Spleen (tissue), 11 donors: ENCODE measurements around the gene KRTAP2-2. TPM values are rescaled to one million over a fixed set of nuclear protein-coding genes. Genes with fewer than 3 reads are reported as not detected.

Experiments
- DNase-seq: peaks from one replicate; pipeline ENCODE4 v3.0.0-alpha.2; 2020
- H3K27ac ChIP-seq, 8 donors: fragments of 200-600 bp; sonication (generic) in 7 of 8; 1 replicate in 4 of 8; 2 replicates in 4 of 8; pipeline versions ENCODE4 v1.5.0 to v1.8.0; 2016 to 2021; ENCODE audit warnings: inconsistent platforms in 4 of 8, mild to moderate bottlenecking in 4 of 8, moderate library complexity in 1 of 8
- H3K27me3 ChIP-seq, 7 donors: fragments of 200-600 bp; sonication (generic) in 6 of 7; replicated peaks in 1 of 7; 1 replicate in 4 of 7; 2 replicates in 3 of 7; pipeline versions ENCODE4 v1.5.0 to v1.8.0; 2016 to 2021; ENCODE audit warnings: inconsistent platforms in 3 of 7, mild to moderate bottlenecking in 1 of 7
- H3K36me3 ChIP-seq, 6 donors: fragments of 200-600 bp; sonication (generic) in 5 of 6; 1 replicate in 4 of 6; 2 replicates in 2 of 6; pipeline versions ENCODE4 v1.5.0 to v1.8.0; 2016 to 2021; ENCODE audit warnings: inconsistent platforms in 2 of 6
- H3K4me1 ChIP-seq, 6 donors: fragments of 200-600 bp; sonication (generic) in 5 of 6; 1 replicate in 3 of 6; 2 replicates in 3 of 6; pipeline versions ENCODE4 v1.5.0 to v1.8.0; 2016 to 2021; ENCODE audit warnings: inconsistent platforms in 3 of 6
- H3K4me3 ChIP-seq, 8 donors: fragments of 200-600 bp; sonication (generic) in 7 of 8; 1 replicate in 4 of 8; 2 replicates in 4 of 8; pipeline versions ENCODE4 v1.5.0 to v1.8.0; 2016 to 2021; ENCODE audit warnings: inconsistent platforms in 4 of 8, mild to moderate bottlenecking in 4 of 8, moderate library complexity in 2 of 8
- H3K9me3 ChIP-seq, 8 donors: fragments of 200-600 bp; sonication (generic) in 7 of 8; 1 replicate in 4 of 8; 2 replicates in 4 of 8; pipeline versions ENCODE4 v1.5.0 to v1.8.0; 2016 to 2021; ENCODE audit warnings: inconsistent platforms in 4 of 8
- CTCF ChIP-seq, 11 experiments: fragments of 200-600 bp in 7 of 11; fragments of 450-650 bp in 4 of 11; sonication (generic) in 4 of 11; IDR thresholded peaks in 8 of 11; conservative IDR thresholded peaks in 3 of 11; 1 replicate in 7 of 11; 2 replicates in 4 of 11; pipeline versions ENCODE4 v1.4.0 to v1.8.0; 2016 to 2021; ENCODE audit warnings: antibody characterized with exemption in 11 of 11, inconsistent platforms in 4 of 11, mild to moderate bottlenecking in 1 of 11
- POLR2A ChIP-seq, 3 donors: fragments of 450-650 bp; IDR thresholded peaks; one replicate each; pipeline ENCODE4 v1.5.1; 2017; ENCODE audit warnings: antibody characterized with exemption in 3 of 3, mild to moderate bottlenecking in 1 of 3
- POLR2AphosphoS5 ChIP-seq, 3 donors: sonication (generic); formaldehyde crosslinking; IDR thresholded peaks; one replicate each; pipeline ENCODE4 v1.5.1; 2017; ENCODE audit warnings: antibody characterized with exemption in 3 of 3
- WGBS, 5 donors: extraction: QIAGEN DNeasy Blood & Tissue Kit in 3 of 5; methylation state at CpG; one replicate each; pipeline versions ENCODE4 v1.1.5 to v1.1.7; 2013 to 2018; 5-methylcytosine and 5-hydroxymethylcytosine counted together
- intact Hi-C: fragments of 100-400 bp; cut with DNase I; formaldehyde crosslinking; loops from one replicate; pipeline ENCODE4 v1.15.0; 2023; ENCODE audit warnings: low total_unique reads
- polyA plus RNA-seq, 3 donors: library from polyadenylated mRNA; stranded (reverse); fragments of 200-250 nt; gene quantifications; one replicate each; pipeline ENCODE4 v1.2.1, GENCODE V29; 2013
- total RNA-seq, 7 donors: library from RNA; depleted of rRNA in 3 of 7; stranded (reverse); fragments of >200 nt in 3 of 7; fragmentation: NEBNext Ultra II Directional in 4 of 7; extraction: Animal tissue kit (Norgen Biotek cat#: 25700) in 4 of 7; gene quantifications; one replicate each; pipeline versions ENCODE4 v1.1.0 to v1.2.1, GENCODE V29; 2016 to 2021
- donor health status: healthy with polysubstance abuse.
- donor health status: DM: no; HTN: no; CAD: no; lungs with moderate emphysema.
- donor health status: DM: no; HTN: no; CAD: no.
- donor health status: Bipolar disorder and iron deficiency.
- donor health status: healthy.
- donor health status: DM: no; HTN: no; CAD: no.
- donor health status: DM: yes; HTN: yes; CAD: no.

The KRTAP2-2 gene
- total and polyA plus RNA-seq, 10 donors, result not detected

- H3K27me3 ChIP-seq, result no peaks in the 10 kb centered on the region
- intact Hi-C loops, result no loop called here
- H3K9me3 ChIP-seq, result no peaks in the 10 kb centered on the region
- TF ChIP-seq POLR2A (IDR thresholded peaks at IDR 0.05) (no peak), POLR2AphosphoS5 (IDR thresholded peaks at IDR 0.05) (no peak), CTCF (IDR thresholded peaks at IDR 0.05 in 8 of 11, conservative IDR thresholded peaks at IDR 0.05 in 3 of 11) (no peak)
- no peaks in the 10 kb centered on the region for H3K36me3 ChIP-seq
- H3K27ac ChIP-seq, result no peak overlapping the region
- H3K4me3 ChIP-seq, result no peak overlapping the region
- H3K4me1 ChIP-seq, result no peaks in the 10 kb centered on the region
- no peak for DNase-seq
- WGBS, 5 donors, result 64 to 79% (median 75%) methylated on average over 6 of the region's 6 CpGs
Observed at GRCh38 chr17:41012326-41013120, 42.5 kb downstream of the KRTAP2-2 start.

DNA sequence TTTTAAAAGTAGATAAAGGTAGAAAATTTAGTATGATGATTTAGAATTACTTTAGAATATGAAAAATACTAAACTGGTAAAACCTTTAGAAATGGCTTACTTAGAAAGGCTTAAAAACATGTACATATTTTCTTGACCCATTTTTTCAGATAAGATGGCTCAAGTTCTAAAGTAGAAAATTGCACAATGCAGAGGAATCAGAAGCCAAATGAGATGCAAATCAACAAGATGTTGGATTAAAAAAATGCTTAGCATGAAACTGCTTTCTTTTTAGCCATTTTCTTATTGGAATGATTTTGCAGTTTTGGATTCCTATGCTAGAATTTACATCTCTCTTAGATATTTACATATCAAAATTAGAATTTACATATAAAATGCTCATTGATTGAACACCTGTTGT lies 44.6 kb downstream of the KRTAP2-2 start:
- intact Hi-C loops, result no loop called here
- Histone ChIP-seq H3K27ac (no peak overlapping the region), H3K4me1 (no peaks in the 10 kb centered on the region), H3K4me3 (no peak overlapping the region), H3K36me3 (no peaks in the 10 kb centered on the region), H3K27me3 (no peaks in the 10 kb centered on the region), H3K9me3 (no peaks in the 10 kb centered on the region)
- TF ChIP-seq CTCF (IDR thresholded peaks at IDR 0.05 in 8 of 11, conservative IDR thresholded peaks at IDR 0.05 in 3 of 11) (no peak), POLR2AphosphoS5 (IDR thresholded peaks at IDR 0.05) (no peak), POLR2A (IDR thresholded peaks at IDR 0.05) (no peak)
- DNase-seq, result no peak

GRCh38 chr17:41009936-41010335 lies 45.1 kb downstream of the KRTAP2-2 start:
- Histone ChIP-seq H3K9me3 (no peaks in the 10 kb centered on the region), H3K4me1 (no peaks in the 10 kb centered on the region), H3K27me3 (no peaks in the 10 kb centered on the region), H3K36me3 (no peaks in the 10 kb centered on the region), H3K4me3 (no peak overlapping the region), H3K27ac (no peak overlapping the region)
- no peak for DNase-seq
- 83 to 91% (median 89%) methylated on average over 1 of the region's 1 CpG for WGBS, 5 donors
- TF ChIP-seq POLR2AphosphoS5 (IDR thresholded peaks at IDR 0.05) (no peak), POLR2A (IDR thresholded peaks at IDR 0.05) (no peak), CTCF (IDR thresholded peaks at IDR 0.05 in 8 of 11, conservative IDR thresholded peaks at IDR 0.05 in 3 of 11) (no peak)
- intact Hi-C loops, result no loop called here

DNA sequence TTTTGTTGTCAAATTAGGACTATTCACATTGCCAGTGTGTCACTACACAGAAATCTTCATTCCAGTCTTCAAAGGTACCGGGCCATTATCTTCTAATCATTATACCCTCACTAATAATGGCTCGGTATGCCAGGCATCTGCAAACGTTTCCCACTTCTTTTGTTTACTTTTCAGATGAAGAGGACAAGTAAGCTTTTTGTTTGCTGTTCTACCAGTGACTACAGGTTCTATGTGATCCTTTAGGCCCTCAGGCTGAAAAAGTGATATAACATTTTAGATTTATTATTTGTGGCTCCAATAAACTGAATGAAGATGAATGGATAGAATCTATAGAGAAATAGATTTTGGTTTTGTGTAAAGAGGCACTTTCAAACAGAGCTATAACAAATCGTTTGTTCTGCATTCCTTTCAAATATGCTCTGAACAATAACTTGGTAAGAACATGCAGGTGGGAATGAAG lies 45.7 kb downstream of the KRTAP2-2 start:
- H3K27ac ChIP-seq, result no peak overlapping the region
- WGBS, 5 donors, result 62 to 80% (median 71%) methylated on average over 4 of the region's 4 CpGs
- no peak overlapping the region for H3K4me3 ChIP-seq
- DNase-seq, result no peak
- H3K36me3 ChIP-seq, result no peaks in the 10 kb centered on the region
- intact Hi-C loops, result no loop called here
- peaks cover 0 to 3% (median 0%) of the 10 kb centered on the region in 7 donors for H3K27me3 ChIP-seq
- H3K9me3 ChIP-seq, result no peaks in the 10 kb centered on the region
- H3K4me1 ChIP-seq, result no peaks in the 10 kb centered on the region
- TF ChIP-seq POLR2AphosphoS5 (IDR thresholded peaks at IDR 0.05), result no peak
- TF ChIP-seq CTCF (IDR thresholded peaks at IDR 0.05 in 8 of 11, conservative IDR thresholded peaks at IDR 0.05 in 3 of 11), result no peak
- TF ChIP-seq POLR2A (IDR thresholded peaks at IDR 0.05), result no peak
